Activated T-cell treated with anti-CD3 and anti-CD28 coated beads for 48 hours (primary cell): ENCODE data around the gene SYT12.
"Not testable (repeated sequence)": the region's sequence is repeated elsewhere in the genome, so short reads cannot be mapped to it uniquely, and the experiment has no call there.

ENCODE experiments used
- DNase-seq: peaks from one replicate; pipeline ENCODE4 v3.0.0-alpha.2; 2020; ENCODE audit warnings: low read depth

Gene SYT12, protein sequence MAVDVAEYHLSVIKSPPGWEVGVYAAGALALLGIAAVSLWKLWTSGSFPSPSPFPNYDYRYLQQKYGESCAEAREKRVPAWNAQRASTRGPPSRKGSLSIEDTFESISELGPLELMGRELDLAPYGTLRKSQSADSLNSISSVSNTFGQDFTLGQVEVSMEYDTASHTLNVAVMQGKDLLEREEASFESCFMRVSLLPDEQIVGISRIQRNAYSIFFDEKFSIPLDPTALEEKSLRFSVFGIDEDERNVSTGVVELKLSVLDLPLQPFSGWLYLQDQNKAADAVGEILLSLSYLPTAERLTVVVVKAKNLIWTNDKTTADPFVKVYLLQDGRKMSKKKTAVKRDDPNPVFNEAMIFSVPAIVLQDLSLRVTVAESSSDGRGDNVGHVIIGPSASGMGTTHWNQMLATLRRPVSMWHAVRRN

DNA sequence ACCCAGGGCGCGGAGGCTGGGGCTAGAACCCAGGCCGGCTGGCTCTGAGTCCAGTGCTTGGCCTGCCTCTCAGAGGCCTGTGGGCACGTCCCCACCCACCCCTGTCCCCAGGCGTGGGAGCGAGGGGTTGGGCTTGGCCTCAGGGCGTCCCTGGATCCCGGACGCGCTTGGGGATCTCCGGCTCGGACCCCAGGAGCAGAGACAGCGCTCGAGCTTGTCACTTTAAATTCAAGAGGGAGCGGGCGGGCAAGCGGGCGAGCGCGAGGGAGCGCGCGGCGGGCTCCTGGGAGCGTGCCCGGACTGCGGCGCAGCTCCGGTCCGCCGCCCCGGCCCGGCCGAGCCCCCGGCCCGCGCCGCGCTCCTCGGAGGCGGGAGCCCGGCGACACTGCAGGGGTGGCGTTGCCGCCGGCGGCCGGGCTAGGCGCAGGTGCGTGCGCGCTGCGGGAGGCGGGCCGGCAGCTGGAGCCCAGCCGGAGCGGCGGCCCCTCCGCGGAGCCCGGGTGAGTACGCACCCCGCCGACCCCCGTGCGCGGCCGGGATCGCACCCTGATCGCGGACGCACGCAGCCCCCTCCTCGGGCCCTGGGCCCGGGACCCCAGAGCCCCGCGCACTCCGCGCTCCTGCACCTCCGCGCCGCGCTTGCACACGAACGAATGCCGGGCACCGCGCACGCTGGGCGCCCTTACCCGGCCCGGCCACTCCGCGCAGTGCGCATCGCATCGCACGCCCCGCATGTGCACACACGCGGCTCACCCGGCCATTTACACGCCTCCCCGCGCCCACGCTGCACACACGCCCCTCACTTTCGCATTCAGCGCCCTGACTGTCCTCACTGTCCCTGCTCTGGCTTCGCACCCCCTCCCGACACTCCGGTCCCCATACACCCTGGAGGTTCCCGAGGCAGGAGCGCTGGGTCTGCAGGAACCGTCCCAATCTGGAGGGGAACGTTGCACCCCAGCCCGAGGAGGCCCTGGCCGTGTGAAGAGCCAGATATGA, at the start of gene SYT12:
Gene SYT12, plus strand, starts transcription at position 174 of the 996 bp plus-strand sequence. CDS start 7,011 bp downstream, outside the sequence.
- DNase-seq, result no peak

DNA sequence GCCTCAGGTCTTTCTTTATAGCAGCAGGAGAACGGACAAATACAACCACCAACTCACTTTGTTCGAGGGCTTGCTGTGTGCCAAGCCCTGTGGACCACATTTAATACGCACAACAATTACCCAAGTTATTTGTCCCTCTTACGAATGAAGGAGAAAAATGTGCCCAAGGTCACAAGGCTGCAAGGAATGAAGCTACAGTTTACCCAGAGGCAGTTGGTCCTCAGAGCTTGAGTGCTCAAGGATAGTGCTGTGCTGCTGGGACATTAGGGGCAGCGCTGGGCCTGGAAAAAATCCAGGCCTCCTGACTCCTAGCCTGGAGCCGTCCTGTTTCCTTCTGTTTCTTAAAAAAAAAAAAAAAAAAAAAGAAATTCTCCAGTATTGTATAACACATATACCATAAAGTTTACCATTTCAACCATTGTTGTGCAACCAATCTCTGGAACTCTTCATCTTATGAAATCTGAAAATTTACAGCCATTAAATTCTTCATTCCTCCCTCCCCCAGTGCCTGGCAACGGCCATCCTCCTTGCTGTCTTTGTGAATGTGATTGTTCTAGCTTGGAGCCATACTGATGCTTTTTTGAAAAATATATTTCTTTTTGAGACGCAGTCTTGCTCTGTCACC, 48.9 kb upstream of the SYT12 start:
- no peak for DNase-seq

DNA sequence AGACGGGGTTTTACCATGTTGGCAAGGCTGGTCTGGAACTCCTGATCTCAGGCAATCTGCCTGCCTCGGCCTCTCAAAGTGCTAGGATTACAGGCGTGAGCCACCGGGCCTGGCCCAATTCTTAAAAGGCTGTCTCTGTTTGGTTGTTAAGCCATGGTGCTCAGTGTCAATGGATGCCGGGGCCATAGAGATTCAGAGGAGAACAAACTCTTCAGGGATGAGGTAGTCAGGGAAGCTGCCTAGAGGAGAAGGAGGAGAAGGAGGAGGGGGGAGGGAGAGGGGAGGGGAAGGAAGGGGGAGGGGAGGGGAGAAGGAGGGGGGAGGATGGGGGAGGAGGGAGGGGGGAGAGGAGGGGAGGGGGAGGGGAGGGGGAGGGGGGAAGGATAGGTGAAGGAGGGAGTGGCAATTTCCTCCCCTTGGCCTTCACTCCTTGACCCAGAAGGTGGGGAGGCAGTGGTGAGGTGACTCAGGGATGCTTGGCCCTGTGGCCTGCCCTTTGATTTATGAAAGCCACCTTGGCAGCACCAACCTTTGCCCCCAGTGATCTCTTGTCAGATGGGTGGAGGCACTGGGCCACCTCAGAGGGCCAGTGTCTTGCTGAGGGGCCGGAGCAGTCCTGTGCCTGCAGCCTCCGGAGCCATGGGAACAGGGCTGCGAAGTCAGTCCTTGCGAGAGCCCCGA, 48.1 kb upstream of the SYT12 start, which contains the start of gene C11orf86:
Gene C11orf86, plus strand, starts transcription at position 581 of the 681 bp plus-strand sequence. Its CDS starts 59 bp downstream, at position 640.
- no peak for DNase-seq

DNA sequence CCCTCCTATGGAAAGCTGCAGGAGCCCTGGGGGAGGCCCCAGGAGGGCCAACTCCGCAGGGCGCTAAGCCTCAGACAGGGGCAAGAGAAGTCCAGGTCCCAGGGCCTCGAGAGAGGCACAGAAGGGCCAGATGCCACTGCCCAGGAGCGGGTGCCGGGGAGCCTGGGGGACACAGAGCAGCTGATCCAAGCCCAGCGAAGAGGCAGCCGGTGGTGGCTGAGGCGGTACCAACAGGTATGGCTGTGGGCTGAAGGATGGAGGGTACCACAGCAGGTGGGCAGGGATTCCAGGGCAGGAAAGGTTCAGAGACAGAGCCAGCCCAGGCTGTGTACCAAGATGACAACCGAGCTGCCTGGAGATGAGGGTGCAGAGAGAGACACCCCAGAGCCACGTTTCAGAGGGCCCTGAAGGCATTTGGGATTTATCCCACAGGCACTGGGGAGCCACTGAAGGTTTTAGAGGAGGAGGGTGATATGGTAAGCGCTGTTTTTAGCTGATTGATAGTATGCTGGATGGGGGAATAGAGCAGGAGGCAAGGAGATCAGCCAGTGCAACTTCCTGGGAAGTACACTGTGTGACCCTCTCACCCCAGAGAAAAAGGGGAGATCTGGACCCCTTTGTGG, 47.4 kb upstream of the SYT12 start:
- no peak for DNase-seq

DNA sequence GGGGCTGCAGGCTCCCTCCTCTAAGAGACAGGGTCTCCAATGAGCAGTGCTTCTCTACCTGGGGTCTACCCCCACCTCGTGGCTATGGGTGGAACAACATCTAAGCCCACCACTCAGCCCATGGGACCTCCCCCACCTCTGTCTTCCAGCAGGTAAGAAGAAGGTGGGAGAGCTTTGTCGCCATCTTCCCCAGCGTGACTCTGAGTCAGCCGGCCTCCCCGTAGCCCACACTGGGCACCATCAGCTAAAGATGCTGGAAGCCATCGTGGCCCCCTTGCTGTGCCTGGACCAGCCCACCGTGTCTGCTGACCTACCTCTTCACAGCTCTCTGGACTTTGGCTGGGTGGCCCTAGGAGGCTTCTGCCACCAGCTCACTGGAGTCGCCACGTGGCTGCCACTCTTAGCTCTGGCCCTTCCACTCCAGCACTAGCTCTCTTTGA, 46.9 kb upstream of the SYT12 start:
- no peak for DNase-seq

DNA sequence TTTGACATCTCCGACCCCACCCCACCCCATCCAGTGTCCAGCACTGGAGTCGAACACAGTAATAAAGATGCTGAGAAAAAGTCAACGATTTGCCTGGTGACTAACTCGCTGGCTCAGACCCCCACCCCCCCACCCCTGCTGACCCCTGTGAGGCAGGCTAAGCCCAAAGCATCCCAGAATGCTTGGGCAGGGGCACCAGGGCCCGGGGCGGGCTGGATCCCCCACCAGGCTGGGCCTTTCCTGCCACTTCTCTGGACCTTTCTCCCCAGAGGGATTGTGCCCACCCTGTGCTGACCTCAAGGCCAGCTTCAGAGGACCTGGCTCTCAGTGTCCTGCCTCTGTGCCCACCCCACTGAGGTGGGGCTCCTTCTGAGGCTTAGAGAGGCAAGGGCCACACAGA, 46.0 kb upstream of the SYT12 start:
- no peak for DNase-seq

DNA sequence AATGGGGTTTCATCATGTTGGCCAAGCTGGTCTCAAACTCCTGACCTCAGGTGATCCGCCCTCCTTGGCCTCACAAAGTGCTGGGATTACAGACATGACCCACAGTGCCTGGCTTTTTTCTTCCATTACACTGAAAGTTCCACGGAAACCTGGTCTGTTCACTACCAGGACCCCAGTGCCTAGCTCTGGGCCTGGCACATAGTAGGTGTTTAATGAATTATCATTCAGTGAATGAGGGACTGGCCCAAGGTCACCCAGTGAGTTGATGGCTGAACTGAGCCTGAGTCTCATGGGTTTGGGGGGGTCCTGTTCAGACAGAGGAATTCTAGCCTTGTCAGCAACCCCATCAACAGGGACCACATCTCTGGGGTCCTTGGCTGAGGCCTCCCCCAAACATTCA, 44.7 kb upstream of the SYT12 start:
- DNase-seq, result no peak

DNA sequence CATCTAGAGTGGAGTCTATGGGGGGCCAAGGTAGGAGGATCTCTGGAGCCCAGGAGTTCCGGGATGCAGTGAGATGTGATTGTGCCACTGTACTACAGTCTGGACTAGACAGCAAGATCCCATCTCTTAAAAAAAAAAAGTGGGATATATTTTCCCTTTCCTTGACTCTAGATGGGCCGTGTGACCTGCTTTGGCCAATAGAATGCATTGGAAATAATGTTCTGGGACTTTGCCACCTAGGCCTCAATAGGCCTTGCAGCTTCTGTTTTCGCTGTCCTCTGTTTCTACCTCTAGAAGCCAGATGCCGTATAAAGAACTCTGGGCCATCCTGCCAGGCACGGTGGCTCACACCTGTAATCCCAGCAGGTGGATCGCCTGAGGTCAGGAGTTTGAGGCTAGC, 44.2 kb upstream of the SYT12 start:
- no peak for DNase-seq

DNA sequence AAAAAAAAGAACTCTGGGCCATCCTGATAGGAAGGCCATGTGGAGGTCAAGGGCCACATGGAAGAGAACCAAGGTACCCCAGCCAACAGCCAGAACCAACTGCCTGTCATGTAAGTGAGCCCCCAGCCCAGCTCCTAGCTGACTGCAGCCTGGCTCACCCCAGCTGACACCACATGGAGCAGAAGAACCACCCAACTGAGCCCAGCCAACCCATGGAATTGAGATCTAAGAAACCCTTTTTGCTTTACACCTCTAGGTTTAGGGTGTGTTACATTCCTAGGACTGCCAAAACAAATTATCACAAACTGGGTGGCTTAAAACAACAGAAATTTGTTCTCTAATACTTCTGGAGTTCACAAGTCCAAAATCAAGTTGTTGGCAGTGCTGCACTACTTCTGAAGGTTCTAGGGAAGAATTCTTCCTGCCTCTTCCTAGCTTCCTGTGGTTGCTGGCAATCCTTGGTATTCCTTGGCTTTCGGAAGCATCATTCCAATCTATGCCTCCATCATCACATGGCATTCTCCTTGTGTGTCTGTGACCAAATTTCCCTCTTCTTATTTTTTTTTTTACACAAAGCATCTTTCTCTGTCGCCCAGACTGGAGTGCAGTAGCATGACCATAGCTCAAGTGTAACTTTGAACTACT, 43.5 kb upstream of the SYT12 start:
- no peak for DNase-seq

DNA sequence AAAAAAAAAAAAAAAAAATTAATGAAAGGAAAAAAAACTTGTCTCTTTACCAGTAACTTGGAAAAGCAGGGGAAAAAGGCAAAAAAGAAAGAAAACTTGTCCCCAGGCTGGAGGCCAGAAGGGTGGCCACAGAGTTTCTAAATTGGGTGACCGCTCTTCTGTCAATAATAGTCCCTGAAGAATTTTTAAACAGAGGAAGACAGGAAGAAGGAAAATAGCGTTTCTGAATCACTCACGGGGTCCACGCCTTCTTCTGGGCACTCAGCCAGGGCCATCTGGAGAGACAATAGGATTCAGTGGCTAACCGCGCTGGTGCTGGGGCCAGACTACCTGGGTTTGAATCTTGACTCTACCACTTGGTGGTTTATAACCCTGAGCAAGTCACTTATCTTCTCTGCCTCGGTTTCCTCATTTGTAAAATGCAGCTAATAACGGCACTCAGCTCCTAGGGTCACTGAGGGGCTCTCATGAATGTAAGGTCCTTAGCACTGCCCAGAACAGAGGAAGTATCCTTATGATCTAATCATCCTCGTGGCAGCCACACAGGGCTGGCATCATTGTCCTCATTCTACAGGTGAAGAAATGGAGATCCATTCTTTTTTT, 40.9 kb upstream of the SYT12 start:
- no peak for DNase-seq

DNA sequence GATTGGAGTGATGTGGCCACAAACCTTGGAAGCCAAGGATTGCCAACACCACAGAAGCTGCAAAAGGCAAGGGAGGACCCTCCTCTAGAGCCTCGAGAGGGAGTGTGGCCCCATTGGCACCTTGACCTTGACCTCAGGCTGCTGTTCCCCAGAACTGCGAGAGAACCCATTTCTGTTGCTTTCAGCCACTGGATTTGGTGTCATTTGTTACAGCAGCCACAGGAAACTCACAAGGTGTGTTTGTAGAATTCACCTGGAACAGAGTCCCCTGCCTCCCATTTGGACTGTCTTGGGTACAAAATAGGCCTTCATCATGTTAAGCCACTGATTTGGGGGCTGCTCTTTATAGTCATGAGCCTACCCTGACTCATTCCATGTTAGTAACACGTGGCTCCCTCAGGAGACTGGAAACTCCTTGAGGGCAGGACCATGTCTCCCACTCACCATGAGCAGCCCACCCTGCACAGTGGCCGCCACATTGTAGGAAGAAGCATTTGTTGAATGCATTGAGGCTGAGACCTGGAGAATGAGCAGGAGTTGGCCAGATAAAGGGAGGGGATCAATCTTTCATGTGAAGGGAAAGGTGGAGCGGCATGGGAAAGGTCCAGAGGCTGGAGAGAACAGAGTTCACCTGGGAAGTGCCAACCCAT, 39.5 kb upstream of the SYT12 start:
- DNase-seq, result no peak

DNA sequence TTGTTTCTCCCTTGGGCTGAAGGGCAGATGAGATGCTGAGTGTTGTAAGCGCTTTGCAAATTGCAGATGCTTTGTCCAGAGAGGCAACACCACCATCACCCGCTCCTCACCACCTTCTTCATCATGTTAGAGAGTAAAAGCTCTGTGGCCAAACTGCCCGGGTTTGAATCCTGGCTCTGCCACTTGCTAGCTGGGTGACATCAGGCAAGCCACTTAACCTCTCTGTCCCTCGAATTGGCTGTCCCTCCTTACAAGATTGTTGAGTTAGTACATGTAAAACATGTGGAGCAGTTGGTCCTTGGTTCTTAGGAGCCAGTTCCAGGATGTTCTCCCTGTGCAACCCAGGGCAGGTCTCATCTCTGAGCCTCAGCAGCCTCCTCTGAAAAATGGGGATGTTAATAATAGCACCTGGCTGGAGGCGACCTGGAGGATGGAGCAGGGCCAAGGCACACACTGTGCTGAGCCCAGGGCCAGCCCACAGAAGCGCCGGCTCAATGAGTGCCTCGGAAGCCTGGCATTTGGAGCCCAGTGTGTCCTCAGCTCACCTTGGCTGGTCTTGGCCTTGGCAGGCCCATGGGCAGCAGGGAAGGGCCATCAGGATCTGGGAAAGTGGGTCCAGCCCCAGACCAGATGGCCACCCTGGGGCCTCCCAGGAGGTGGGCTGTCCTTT, 37.3 kb upstream of the SYT12 start:
- DNase-seq, result no peak

DNA sequence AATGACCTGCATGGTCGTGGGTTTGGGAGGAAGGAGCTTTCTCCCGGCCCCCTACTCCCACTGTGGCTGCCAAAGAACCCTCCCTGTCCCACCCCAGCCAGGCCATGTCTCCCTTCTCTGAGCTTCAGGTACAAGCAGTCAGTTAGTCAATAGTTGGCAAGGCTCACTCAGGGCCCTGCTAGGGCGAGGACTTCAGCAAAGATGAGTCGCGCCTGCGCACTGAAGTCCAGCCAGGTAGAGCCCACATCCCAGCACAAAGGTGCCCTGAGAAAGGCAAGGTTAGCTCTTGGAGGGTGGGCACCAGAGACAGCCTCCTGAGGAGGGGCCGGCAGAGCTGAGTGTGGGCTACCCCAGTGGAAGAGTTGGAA, 36.8 kb upstream of the SYT12 start:
- DNase-seq, result no peak

DNA sequence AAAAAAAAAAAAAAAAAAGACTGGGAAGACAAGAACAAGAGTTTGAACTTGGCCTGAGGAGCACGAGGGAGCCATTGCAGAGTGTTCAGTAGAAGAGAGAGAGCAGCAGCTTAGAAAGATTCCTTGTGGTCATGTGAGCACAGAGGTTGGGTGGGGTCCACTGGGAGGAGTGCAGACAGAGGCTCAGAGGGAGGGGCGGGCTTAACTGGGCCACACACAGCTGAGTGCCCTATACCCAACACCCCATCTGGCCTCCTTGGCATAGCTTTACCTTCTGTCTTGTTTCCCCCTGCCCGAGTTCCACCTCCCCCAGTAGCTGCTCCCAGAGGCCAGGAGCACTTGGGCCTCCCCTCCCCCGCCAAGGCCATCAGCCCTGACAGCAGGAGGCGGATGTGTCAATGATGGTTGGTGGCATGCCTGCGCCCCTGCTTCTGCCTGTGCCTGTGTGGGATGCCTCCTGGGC, 35.7 kb upstream of the SYT12 start:
- no peak for DNase-seq

DNA sequence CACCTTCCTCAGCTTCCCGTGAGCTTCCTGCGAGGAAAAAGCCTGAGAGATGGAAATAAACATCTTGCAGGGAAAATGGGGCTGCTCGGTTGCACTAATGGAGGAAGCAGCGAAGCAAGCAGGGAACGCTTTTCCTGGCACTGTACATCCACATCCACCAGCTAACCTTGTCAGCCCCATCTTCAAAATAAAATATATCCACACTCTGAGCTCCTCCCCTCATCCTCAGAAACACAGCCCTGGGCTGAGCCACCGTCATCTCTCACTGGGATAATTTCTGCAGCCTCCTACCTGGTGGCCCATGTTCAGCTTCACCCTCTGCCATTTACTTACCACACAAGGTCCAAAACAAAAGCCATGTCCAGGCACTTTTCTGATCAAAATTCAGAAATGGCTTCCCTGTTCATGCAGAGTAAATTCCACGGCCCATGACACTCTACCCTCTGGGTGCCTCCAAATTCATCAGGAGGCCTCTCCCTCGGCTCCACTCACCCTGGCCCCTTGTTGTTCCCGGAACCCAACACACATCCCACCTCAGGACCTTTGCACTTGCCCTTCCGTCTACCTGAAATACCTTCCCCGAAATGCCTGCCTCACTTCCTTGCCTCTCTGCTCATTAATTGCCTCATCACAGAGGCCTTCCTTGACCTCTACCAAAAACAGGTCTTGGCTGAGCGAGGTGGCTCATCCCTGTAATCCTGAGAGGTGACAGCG, 34.9 kb upstream of the SYT12 start:
- DNase-seq, result no peak

DNA sequence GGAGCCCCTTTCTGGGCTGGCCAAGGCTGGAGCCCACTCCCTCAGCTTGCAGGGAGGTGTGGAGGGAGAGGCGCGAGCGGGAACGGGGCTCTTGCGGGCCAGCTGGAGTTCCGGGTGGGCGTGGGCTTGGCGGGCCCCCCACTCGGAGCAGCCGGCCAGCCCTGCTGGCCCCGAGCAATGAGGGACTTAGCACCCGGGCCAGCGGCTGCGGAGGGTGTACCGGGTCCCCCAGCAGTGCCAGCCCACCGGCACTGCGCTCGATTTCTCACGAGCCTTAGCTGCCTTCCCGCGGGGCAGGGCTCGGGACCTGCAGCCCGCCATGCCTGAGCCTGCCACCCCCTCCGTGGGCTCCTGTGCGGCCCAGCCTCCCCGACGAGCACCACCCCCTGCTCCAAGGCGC, 34.2 kb upstream of the SYT12 start:
- not testable (repeated sequence) for DNase-seq

DNA sequence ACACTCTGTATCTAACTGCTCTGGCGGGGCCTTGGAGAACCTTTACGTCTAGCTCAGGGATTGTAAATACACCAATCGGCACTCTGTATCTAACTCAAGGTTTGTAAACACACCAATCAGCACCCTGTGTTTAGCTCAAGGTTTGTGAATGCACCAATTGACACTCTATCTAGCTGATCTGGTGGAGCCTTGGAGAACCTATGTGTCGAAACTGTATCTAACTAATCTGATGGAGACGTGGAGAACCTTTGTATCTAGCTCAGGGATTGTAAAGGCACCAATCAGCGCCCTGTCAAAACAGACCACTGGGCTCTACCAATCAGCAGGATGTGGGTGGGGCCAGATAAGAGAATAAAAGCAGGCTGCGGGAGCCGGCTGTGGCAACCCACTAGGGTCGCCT, 33.6 kb upstream of the SYT12 start:
- DNase-seq, result not testable (repeated sequence)

DNA sequence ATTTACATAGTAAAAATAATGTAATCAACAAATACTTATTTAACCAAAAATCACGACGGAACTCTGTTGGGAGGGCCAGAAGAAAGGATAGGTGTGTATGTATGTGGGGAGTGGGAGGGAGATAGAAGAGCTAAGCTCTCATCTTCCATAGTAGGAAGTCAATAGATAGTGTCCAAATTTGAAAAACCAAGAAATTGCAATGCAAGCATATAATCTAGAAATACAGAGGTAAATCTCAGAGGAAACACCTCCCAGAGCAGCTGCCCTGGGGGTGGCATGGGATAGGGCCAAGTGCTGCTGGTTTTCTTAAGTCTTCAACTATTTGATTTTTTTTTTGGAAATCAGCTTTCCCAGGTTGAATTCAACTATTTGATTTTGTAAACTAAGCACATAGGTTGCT, 30.9 kb upstream of the SYT12 start:
- DNase-seq, result no peak
